Neural cell (in vitro differentiated cells): ENCODE results near the gene CDC16. TPM values are rescaled to one million over a fixed set of nuclear protein-coding genes. Genes with fewer than 3 reads are reported as not detected.

Experiments
- H2AFZ ChIP-seq: fragments of 200-600, 300-800 bp; sonication (generic), shearing (Covaris generic); 2 replicates; pipeline ENCODE4 v1.6.0; 2014; ENCODE audit warnings: low read depth, mild to moderate bottlenecking, antibody characterized with exemption, low read length, moderate library complexity
- H3F3A ChIP-seq: fragments of 200-600 bp; shearing (Covaris generic); 2 replicates; pipeline ENCODE4 v1.6.1; 2016; ENCODE audit warnings: mild to moderate bottlenecking, moderate library complexity, mixed read lengths, antibody characterized with exemption, low read length; ENCODE audit not compliant: insufficient read depth, poor library complexity, severe bottlenecking
- H3K27ac ChIP-seq: fragments of 200-600, 300-800 bp; sonication (generic), shearing (Covaris generic); 2 replicates; pipeline ENCODE4 v1.5.1; 2014; ENCODE audit warnings: mild to moderate bottlenecking, low read length, moderate library complexity
- H3K27me3 ChIP-seq: fragments of 300-800, 200-600 bp; sonication (generic), shearing (Covaris generic); 2 replicates; pipeline ENCODE4 v1.6.0; 2014; ENCODE audit warnings: mild to moderate bottlenecking, low read depth, low read length, moderate library complexity; ENCODE audit not compliant: insufficient read depth
- H3K36me3 ChIP-seq: fragments of 300-800, 200-600 bp; sonication (generic), shearing (Covaris generic); 2 replicates; pipeline ENCODE4 v1.5.1; 2014; ENCODE audit warnings: mild to moderate bottlenecking, antibody characterized with exemption, low read length, moderate library complexity; ENCODE audit not compliant: insufficient read depth
- H3K4me2 ChIP-seq: fragments of 300-800, 200-600 bp; sonication (generic), shearing (Covaris generic); 2 replicates; pipeline ENCODE4 v1.6.0; 2014; ENCODE audit warnings: mild to moderate bottlenecking, low read length
- H3K4me3 ChIP-seq: fragments of 300-800, 200-600 bp; sonication (generic), shearing (Covaris generic); 2 replicates; pipeline ENCODE4 v1.5.1; 2014; ENCODE audit warnings: mild to moderate bottlenecking, low read length, moderate library complexity
- H3K79me2 ChIP-seq: fragments of 200-600 bp; shearing (Covaris generic); replicated peaks from 2 replicates; pipeline ENCODE4 v1.6.0; 2014; ENCODE audit warnings: mild to moderate bottlenecking, low read length, moderate library complexity; ENCODE audit not compliant: insufficient read depth
- H3K9ac ChIP-seq: fragments of 300-800, 200-600 bp; sonication (generic), shearing (Covaris generic); 2 replicates; pipeline ENCODE4 v1.6.1; 2016; ENCODE audit warnings: mild to moderate bottlenecking, low read length, mixed read lengths
- H3K9me2 ChIP-seq: fragments of 200-600 bp; shearing (Covaris generic); 2 replicates; pipeline ENCODE4 v1.6.1; 2016; ENCODE audit warnings: mild to moderate bottlenecking, low read length, mixed read lengths; ENCODE audit not compliant: insufficient read depth
- H3K9me3 ChIP-seq: fragments of 200-600, 300-800 bp; sonication (generic), shearing (Covaris generic); 2 replicates; pipeline ENCODE4 v1.6.1; 2016; ENCODE audit warnings: mild to moderate bottlenecking, mixed run types, low read length, moderate library complexity, mixed read lengths
- H4K20me1 ChIP-seq: fragments of 200-600 bp; shearing (Covaris generic); 2 replicates; pipeline ENCODE4 v1.6.1; 2016; ENCODE audit warnings: mild to moderate bottlenecking, mixed run types; ENCODE audit not compliant: insufficient read depth
- CTCF ChIP-seq: fragments of 450-650 bp; IDR thresholded peaks from 2 replicates; pipeline ENCODE4 v1.5.1; 2014; ENCODE audit warnings: antibody characterized with exemption, mild to moderate bottlenecking, moderate library complexity; ENCODE audit not compliant: poor library complexity, severe bottlenecking
- EP300 ChIP-seq: fragments of 450-650 bp; conservative IDR thresholded peaks from 2 replicates; pipeline ENCODE4 v1.6.1; 2014; ENCODE audit warnings: antibody characterized with exemption, mild to moderate bottlenecking, moderate library complexity; ENCODE audit not compliant: poor library complexity, severe bottlenecking
- EZH2 ChIP-seq: fragments of 200-600, 300-800 bp; shearing (Covaris generic), sonication (generic); IDR thresholded peaks from 2 replicates; pipeline ENCODE4 v1.6.1; 2014; ENCODE audit warnings: antibody characterized with exemption, low read length, borderline replicate concordance, mild to moderate bottlenecking; ENCODE audit not compliant: insufficient read depth, poor library complexity, severe bottlenecking
- MXI1 ChIP-seq: fragments of 450-650 bp; conservative IDR thresholded peaks from 2 replicates; pipeline ENCODE4 v1.6.1; 2014; ENCODE audit warnings: antibody characterized with exemption, mild to moderate bottlenecking; ENCODE audit not compliant: poor library complexity, severe bottlenecking
- POLR2AphosphoS5 ChIP-seq: IDR thresholded peaks from 2 replicates; pipeline ENCODE4 v1.6.1; 2012
- RAD21 ChIP-seq: fragments of 450-650 bp; conservative IDR thresholded peaks from 2 replicates; pipeline ENCODE4 v1.6.1; 2014; ENCODE audit warnings: antibody characterized with exemption, mild to moderate bottlenecking, moderate library complexity
- REST ChIP-seq: IDR thresholded peaks from 2 replicates; pipeline ENCODE4 v1.6.1; 2012; ENCODE audit warnings: borderline replicate concordance
- SMC3 ChIP-seq: fragments of 450-650 bp; conservative IDR thresholded peaks from 2 replicates; pipeline ENCODE4 v1.6.1; 2014; ENCODE audit warnings: antibody characterized with exemption, mild to moderate bottlenecking, moderate library complexity; ENCODE audit not compliant: poor library complexity
- TAF1 ChIP-seq: IDR thresholded peaks from 2 replicates; pipeline ENCODE4 v1.6.1; 2012; ENCODE audit warnings: low read depth
- polyA plus RNA-seq: library from polyadenylated mRNA; depleted of rRNA; stranded (reverse); fragments of >200 nt; gene quantifications from 2 replicates; pipeline ENCODE4 v1.2.3, GENCODE V29; 2014

CDC16 gene
- polyA plus RNA-seq, 1 donor from 2014 or later = 78.4 TPM

- no peak overlapping the region for H3K27ac ChIP-seq
- H3K4me2 ChIP-seq = no peak overlapping the region
- H3F3A ChIP-seq = no peaks in the 10 kb centered on the region
- no peak overlapping the region for H3K9ac ChIP-seq
- no peaks in the 10 kb centered on the region for H3K36me3 ChIP-seq
- no peaks in the 10 kb centered on the region for H4K20me1 ChIP-seq
- no peaks in the 10 kb centered on the region for H3K9me2 ChIP-seq
- no peaks in the 10 kb centered on the region for H3K79me2 ChIP-seq
- no peaks in the 10 kb centered on the region for H3K27me3 ChIP-seq
- H2AFZ ChIP-seq = no peak overlapping the region
- TF ChIP-seq EP300 (no peak), REST (no peak), MXI1 (no peak), POLR2AphosphoS5 (no peak), EZH2 (no peak), TAF1 (no peak), CTCF (no peak), RAD21 (no peak), SMC3 (no peak)
- no peak overlapping the region for H3K4me3 ChIP-seq
- H3K9me3 ChIP-seq = no peaks in the 10 kb centered on the region
Observed at GRCh38 chr13:114219392-114219791, 15.3 kb upstream of the CDC16 start.

GRCh38 chr13:114222461-114222968 is 12.2 kb upstream of the CDC16 start:
- Histone ChIP-seq H3K4me3 (no peak overlapping the region), H3K9ac (no peak overlapping the region), H3K9me3 (no peaks in the 10 kb centered on the region), H3K9me2 (no peaks in the 10 kb centered on the region), H2AFZ (no peak overlapping the region), H3K36me3 (no peaks in the 10 kb centered on the region), H3K27me3 (no peaks in the 10 kb centered on the region), H3K27ac (no peak overlapping the region), H3F3A (no peaks in the 10 kb centered on the region), H3K4me2 (no peak overlapping the region), H4K20me1 (no peaks in the 10 kb centered on the region), H3K79me2 (no peaks in the 10 kb centered on the region)
- TF ChIP-seq EP300 (no peak), CTCF (no peak), REST (no peak), TAF1 (no peak), MXI1 (no peak), EZH2 (no peak), SMC3 (no peak), RAD21 (no peak), POLR2AphosphoS5 (no peak)
